Islet of Langerhans (tissue), 1 donor: ENCODE results near the gene ADORA3.

ENCODE experiments used
- FAIRE-seq: peaks from one replicate; lab custom pipeline; 2011; peaks lifted over from hg19 to GRCh38; lab: Jason Lieb, UNC

ADORA3 gene

GRCh38 chr1:111507411-111508201, 4.2 kb upstream of the ADORA3 start:
- no peak for FAIRE-seq

- FAIRE-seq, result no peak
Measured at GRCh38 chr1:111506561-111506960, 3.1 kb upstream of the ADORA3 start.

- FAIRE-seq, result no peak
Measured at GRCh38 chr1:111505641-111506119, 2.2 kb upstream of the ADORA3 start.

GRCh38 chr1:111504097-111504496, 664 bp upstream of the ADORA3 start:
- FAIRE-seq, result no peak

- no peak for FAIRE-seq
Measured at GRCh38 chr1:111501645-111502044, 1.8 kb downstream of the ADORA3 start.

GRCh38 chr1:111499026-111499785, 4.2 kb downstream of the ADORA3 start:
- FAIRE-seq, result no peak

- no peak for FAIRE-seq
Measured at GRCh38 chr1:111497592-111497991, 5.8 kb downstream of the ADORA3 start.

- no peak for FAIRE-seq
Measured at GRCh38 chr1:111496398-111496797, 7.0 kb downstream of the ADORA3 start.

GRCh38 chr1:111491070-111491469, 12.4 kb downstream of the ADORA3 start:
- FAIRE-seq, result no peak

GRCh38 chr1:111490220-111490619, 13.2 kb downstream of the ADORA3 start:
- no peak for FAIRE-seq

GRCh38 chr1:111489604-111490003, 13.8 kb downstream of the ADORA3 start:
- FAIRE-seq, result no peak

GRCh38 chr1:111488669-111489068, 14.8 kb downstream of the ADORA3 start:
- FAIRE-seq, result no peak

- FAIRE-seq, result no peak
Measured at GRCh38 chr1:111487133-111487532, 16.3 kb downstream of the ADORA3 start.

- no peak for FAIRE-seq
Measured at GRCh38 chr1:111486431-111486830, 17.0 kb downstream of the ADORA3 start.

- FAIRE-seq, result no peak
Measured at GRCh38 chr1:111484391-111485026, 18.9 kb downstream of the ADORA3 start.

- FAIRE-seq, result no peak
Measured at GRCh38 chr1:111483876-111484275, 19.6 kb downstream of the ADORA3 start.

GRCh38 chr1:111483166-111483565, 20.3 kb downstream of the ADORA3 start:
- FAIRE-seq, result no peak

- no peak for FAIRE-seq
Measured at GRCh38 chr1:111481387-111482221, 21.8 kb downstream of the ADORA3 start.

GRCh38 chr1:111480674-111481073, 22.8 kb downstream of the ADORA3 start:
- FAIRE-seq, result no peak

GRCh38 chr1:111476761-111477309, 26.6 kb downstream of the ADORA3 start:
- no peak for FAIRE-seq

- no peak for FAIRE-seq
Measured at GRCh38 chr1:111476214-111476613, 27.2 kb downstream of the ADORA3 start.

- no peak for FAIRE-seq
Measured at GRCh38 chr1:111475701-111476100, 27.7 kb downstream of the ADORA3 start.
